ENCODE data around the gene WIPF1.

WIPF1 gene

GRCh38 chr2:174611854-174612253 lies 14.2 kb upstream of the WIPF1 start:
- H3K4me3 ChIP-seq (ENCODE audit: low read length): no peak overlapping the region
- DNase-seq (ENCODE audit: low read depth): no peak
- no peak for TF ChIP-seq CTCF (conservative IDR thresholded peaks at IDR 0.05; ENCODE audit: low read length)

GRCh38 chr2:174611006-174611405 lies 13.4 kb upstream of the WIPF1 start:
- H3K4me3 ChIP-seq (ENCODE audit: low read length): no peak overlapping the region
- no peak for DNase-seq (ENCODE audit: low read depth)
- TF ChIP-seq CTCF (conservative IDR thresholded peaks at IDR 0.05; ENCODE audit: low read length): no peak

- TF ChIP-seq CTCF (conservative IDR thresholded peaks at IDR 0.05; ENCODE audit: low read length): no peak
- no peak overlapping the region for H3K4me3 ChIP-seq (ENCODE audit: low read length)
- peak; percentile 88 for DNase-seq (ENCODE audit: low read depth)
These were observed 12.8 kb upstream of the WIPF1 start for GRCh38 chr2:174610243-174610995.

- no peak for TF ChIP-seq CTCF (conservative IDR thresholded peaks at IDR 0.05; ENCODE audit: low read length)
- H3K4me3 ChIP-seq (ENCODE audit: low read length): no peak overlapping the region
- no peak for DNase-seq (ENCODE audit: low read depth)
These were observed 11.7 kb upstream of the WIPF1 start for GRCh38 chr2:174609261-174609660.

GRCh38 chr2:174608866-174609214 lies 11.2 kb upstream of the WIPF1 start:
- no peak for TF ChIP-seq CTCF (conservative IDR thresholded peaks at IDR 0.05; ENCODE audit: low read length)
- no peak for DNase-seq (ENCODE audit: low read depth)
- H3K4me3 ChIP-seq (ENCODE audit: low read length): no peak overlapping the region

- no peak overlapping the region for H3K4me3 ChIP-seq (ENCODE audit: low read length)
- no peak for TF ChIP-seq CTCF (conservative IDR thresholded peaks at IDR 0.05; ENCODE audit: low read length)
- no peak for DNase-seq (ENCODE audit: low read depth)
These were observed 10.6 kb upstream of the WIPF1 start for GRCh38 chr2:174607989-174608865.

GRCh38 chr2:174607584-174607983 lies 10.0 kb upstream of the WIPF1 start:
- no peak overlapping the region for H3K4me3 ChIP-seq (ENCODE audit: low read length)
- DNase-seq (ENCODE audit: low read depth): no peak
- no peak for TF ChIP-seq CTCF (conservative IDR thresholded peaks at IDR 0.05; ENCODE audit: low read length)

All from AG10803 (cell line).